Lower leg skin (tissue), 3 donors: ENCODE data around the gene BIRC5.

ENCODE experiments used
- CTCF ChIP-seq, 3 donors: fragments of 450-650 bp; IDR thresholded peaks; one replicate each; pipeline ENCODE4 v1.5.1; 2016; ENCODE audit warnings: antibody characterized with exemption in 3 of 3, mild to moderate bottlenecking in 3 of 3, moderate library complexity in 2 of 3
- POLR2A ChIP-seq, 2 donors: fragments of 450-650 bp; IDR thresholded peaks; one replicate each; pipeline ENCODE4 v1.6.1; 2016 to 2017; ENCODE audit warnings: antibody characterized with exemption in 2 of 2, mild to moderate bottlenecking in 1 of 2, moderate library complexity in 1 of 2

- TF ChIP-seq CTCF (IDR thresholded peaks at IDR 0.05) (no peak), POLR2A (IDR thresholded peaks at IDR 0.05) (no peak)
These were observed 7.8 kb upstream of the BIRC5 start for GRCh38 chr17:78206298-78206697.
